Neural progenitor cell (in vitro differentiated cells): ENCODE measurements around the gene RAB24.

Source experiments
- EZH2 ChIP-seq: fragments of 200-600 bp; sonication (generic); IDR thresholded peaks from 2 replicates; pipeline ENCODE4 v1.6.1; 2017; ENCODE audit warnings: antibody characterized with exemption, mild to moderate bottlenecking, moderate library complexity
- EZH2phosphoT487 ChIP-seq: fragments of 200-600 bp; sonication (generic); IDR thresholded peaks from 2 replicates; pipeline ENCODE4 v1.6.1; 2017; ENCODE audit warnings: antibody characterized with exemption
- TF ChIP-seq, protein P1 (sequence below): fragments of 200-600 bp; sonication (generic); IDR thresholded peaks from 2 replicates; pipeline ENCODE4 v1.5.1; 2017; ENCODE audit warnings: antibody characterized with exemption, mild to moderate bottlenecking

- TF ChIP-seq, protein P1, sequence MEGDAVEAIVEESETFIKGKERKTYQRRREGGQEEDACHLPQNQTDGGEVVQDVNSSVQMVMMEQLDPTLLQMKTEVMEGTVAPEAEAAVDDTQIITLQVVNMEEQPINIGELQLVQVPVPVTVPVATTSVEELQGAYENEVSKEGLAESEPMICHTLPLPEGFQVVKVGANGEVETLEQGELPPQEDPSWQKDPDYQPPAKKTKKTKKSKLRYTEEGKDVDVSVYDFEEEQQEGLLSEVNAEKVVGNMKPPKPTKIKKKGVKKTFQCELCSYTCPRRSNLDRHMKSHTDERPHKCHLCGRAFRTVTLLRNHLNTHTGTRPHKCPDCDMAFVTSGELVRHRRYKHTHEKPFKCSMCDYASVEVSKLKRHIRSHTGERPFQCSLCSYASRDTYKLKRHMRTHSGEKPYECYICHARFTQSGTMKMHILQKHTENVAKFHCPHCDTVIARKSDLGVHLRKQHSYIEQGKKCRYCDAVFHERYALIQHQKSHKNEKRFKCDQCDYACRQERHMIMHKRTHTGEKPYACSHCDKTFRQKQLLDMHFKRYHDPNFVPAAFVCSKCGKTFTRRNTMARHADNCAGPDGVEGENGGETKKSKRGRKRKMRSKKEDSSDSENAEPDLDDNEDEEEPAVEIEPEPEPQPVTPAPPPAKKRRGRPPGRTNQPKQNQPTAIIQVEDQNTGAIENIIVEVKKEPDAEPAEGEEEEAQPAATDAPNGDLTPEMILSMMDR: no peak
- TF ChIP-seq EZH2phosphoT487 (no peak), EZH2 (no peak)
These were observed 38.1 kb downstream of the RAB24 start for GRCh38 chr5:177265395-177265794.
